Stimulated activated CD8-positive, alpha-beta memory T cell treated with anti-CD3 and anti-CD28 coated beads, Interleukin-7, amount 100 ng/mL, for 1 hour (primary cell): Measurements from ENCODE around the gene APPL1.
A peak's percentile ranks its signal among the peaks of the same experiment; 100 is the strongest.

Source experiments
- DNase-seq, 2 donors: peaks; one replicate each; pipeline ENCODE4 v3.0.0-alpha.2; 2020; ENCODE audit warnings: low read depth in 2 of 2

Gene APPL1, protein sequence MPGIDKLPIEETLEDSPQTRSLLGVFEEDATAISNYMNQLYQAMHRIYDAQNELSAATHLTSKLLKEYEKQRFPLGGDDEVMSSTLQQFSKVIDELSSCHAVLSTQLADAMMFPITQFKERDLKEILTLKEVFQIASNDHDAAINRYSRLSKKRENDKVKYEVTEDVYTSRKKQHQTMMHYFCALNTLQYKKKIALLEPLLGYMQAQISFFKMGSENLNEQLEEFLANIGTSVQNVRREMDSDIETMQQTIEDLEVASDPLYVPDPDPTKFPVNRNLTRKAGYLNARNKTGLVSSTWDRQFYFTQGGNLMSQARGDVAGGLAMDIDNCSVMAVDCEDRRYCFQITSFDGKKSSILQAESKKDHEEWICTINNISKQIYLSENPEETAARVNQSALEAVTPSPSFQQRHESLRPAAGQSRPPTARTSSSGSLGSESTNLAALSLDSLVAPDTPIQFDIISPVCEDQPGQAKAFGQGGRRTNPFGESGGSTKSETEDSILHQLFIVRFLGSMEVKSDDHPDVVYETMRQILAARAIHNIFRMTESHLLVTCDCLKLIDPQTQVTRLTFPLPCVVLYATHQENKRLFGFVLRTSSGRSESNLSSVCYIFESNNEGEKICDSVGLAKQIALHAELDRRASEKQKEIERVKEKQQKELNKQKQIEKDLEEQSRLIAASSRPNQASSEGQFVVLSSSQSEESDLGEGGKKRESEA

DNA sequence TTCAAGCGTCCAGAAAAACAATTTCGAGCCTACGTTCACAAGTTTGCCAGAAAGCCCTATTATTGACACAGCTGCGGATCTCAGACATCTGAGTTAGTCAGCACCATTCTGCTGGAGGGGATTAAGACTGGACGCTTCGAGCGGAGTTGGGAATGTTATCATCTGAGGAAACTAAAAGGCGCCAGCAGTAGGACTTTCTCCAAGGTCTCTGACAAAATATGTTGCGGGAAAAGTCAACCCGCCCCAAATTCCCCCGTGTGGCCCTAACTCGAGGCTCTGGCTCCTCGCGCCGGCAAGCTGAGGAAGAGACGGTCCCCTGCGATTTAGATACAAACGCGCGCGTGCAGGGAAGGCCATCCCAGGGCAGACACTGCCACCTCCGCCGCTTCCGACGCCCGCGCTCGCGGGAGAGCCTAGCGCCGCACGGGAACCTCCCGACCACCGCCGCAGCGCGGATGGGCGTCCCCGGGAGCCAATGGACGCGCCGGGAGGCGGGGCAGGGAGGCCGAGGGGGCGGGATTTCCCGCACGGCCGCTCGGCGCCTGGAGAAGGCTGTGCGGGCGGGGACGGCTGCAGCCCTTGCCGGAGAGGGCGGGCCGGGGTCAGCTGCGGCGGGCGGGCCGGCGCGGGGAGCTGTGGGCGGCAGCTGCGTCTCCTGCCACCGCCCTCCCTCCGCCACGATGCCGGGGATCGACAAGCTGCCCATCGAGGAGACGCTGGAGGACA is at the start of gene APPL1:
TSS of gene APPL1 (plus strand) at position 526 of the 726 bp plus-strand sequence. CDS start at position 681, 155 bp downstream.
- DNase-seq = peak; percentile 68 to 74

GRCh38 chr3:57179580-57180410 is 47.7 kb upstream of the APPL1 start:
- no peak for DNase-seq

DNA sequence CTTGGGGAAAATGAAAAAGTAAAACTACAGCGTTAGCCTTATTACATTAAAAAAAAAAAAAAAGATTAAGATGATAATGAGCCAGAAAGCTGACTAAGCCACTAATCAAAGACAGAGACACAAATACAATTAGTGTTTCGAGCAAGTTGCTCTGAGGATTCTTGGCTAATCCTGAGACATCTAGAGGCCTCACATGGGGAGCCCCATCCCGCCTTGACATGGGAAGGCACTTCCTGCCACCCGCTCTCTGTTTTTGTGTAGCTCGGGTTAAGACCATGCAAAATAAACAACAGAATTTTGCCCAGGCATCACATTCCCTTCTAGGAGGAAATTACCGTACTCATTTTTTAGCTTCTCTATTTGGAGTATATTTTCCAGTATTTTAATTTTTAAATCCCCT is 43.0 kb upstream of the APPL1 start:
- DNase-seq = no peak

- no peak for DNase-seq
These were observed 35.5 kb upstream of the APPL1 start for GRCh38 chr3:57192028-57192427.

- no peak for DNase-seq
These were observed 32.9 kb upstream of the APPL1 start for GRCh38 chr3:57194641-57195040.

DNA sequence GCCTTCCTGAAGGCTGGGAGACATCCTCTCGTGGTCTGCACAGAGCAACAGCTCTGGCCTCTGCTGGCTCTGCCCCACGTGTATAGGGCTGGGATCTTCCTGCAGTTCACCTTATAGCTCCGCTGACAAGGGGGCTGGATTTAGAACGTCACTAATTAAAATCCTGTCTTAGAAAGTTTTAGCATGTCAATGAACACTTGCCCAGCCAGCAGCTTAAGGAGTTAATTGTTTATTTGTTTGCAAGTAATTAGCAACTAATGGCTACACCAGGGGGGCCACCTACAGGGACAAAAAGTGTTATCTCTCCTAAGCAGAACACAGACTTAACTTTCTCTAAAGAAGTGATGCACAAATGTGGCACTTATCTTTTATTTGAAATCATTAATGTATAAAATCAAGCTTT is 27.6 kb upstream of the APPL1 start, which contains the start of gene HESX1:
TSS of gene HESX1 (minus strand) at position 84 of the 403 bp plus-strand sequence. CDS start at position 24, 60 bp downstream.
- DNase-seq = no peak

- no peak for DNase-seq
These were observed 21.1 kb upstream of the APPL1 start for GRCh38 chr3:57206423-57206822.

- DNase-seq = no peak
These were observed 5.6 kb upstream of the APPL1 start for GRCh38 chr3:57221883-57222282.

DNA sequence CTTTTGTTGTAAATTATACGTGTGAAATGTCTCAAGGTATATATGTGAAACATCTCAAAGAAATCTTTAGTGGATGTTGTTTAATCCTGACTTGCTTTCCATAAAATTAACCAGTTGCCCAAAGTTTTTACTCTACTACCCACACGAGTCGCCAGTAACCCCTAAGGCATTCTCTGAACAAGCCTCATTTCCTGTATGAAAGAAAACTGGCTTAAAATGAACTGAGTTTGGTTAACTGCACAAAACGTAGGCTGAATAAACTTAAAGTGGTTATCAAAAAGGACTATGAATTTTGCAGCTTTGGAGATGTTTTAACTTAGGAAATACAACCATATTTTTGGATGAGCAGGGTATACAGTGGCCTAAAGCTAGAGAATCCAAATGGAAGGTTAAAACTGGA is 2.7 kb upstream of the APPL1 start:
- no peak for DNase-seq

- DNase-seq = no peak
These were observed 1.4 kb upstream of the APPL1 start for GRCh38 chr3:57226176-57226575.

GRCh38 chr3:57227930-57228751 is 612 bp downstream of the APPL1 start:
- peak in 1 of 2 donors; percentile 14 for DNase-seq

GRCh38 chr3:57230006-57230405 is 2.5 kb downstream of the APPL1 start:
- DNase-seq = no peak

- DNase-seq = no peak
These were observed 6.3 kb downstream of the APPL1 start for GRCh38 chr3:57233799-57234198.

- no peak for DNase-seq
These were observed 7.4 kb downstream of the APPL1 start for GRCh38 chr3:57234613-57235575.

GRCh38 chr3:57244946-57245345 is 17.4 kb downstream of the APPL1 start:
- no peak for DNase-seq

DNA sequence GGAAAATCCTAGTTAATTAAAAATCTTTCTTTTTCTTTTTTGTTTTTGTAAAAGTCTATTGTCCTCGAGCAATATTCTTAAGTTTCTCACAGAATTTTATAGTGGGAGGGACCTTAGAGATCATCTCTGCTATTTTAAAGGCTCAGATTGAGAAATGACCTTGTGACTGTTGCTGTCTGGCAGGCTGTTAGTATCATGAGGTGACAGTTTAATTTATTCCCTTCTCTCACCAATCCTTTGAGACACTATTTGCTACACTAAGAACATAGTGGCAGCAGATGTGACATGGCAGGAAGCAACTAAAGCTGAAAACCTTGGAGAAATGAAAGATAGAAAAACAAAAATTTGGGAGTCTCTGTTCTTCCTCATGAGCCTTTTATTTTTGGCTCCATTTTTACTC is 24.9 kb downstream of the APPL1 start:
- DNase-seq = no peak

GRCh38 chr3:57256844-57257243 is 29.3 kb downstream of the APPL1 start:
- no peak for DNase-seq

GRCh38 chr3:57257678-57258077 is 30.1 kb downstream of the APPL1 start:
- DNase-seq = no peak

- no peak for DNase-seq
These were observed 33.6 kb downstream of the APPL1 start for GRCh38 chr3:57261119-57261518.
